Skeletal muscle cell (primary cell): ENCODE measurements around the gene SLC22A31.

Source experiments
- DNase-seq: peaks from one replicate; pipeline ENCODE4 v3.0.0-alpha.2; 2010; ENCODE audit warnings: low read depth
- H3K4me3 ChIP-seq: 2 replicates; pipeline ENCODE4 v1.5.1; 2011; ENCODE audit warnings: low read depth, mild to moderate bottlenecking, control low read depth, low read length, moderate library complexity

Gene SLC22A31

GRCh38 chr16:89184933-89185794, 15.2 kb downstream of the SLC22A31 start:
- DNase-seq = no peak
- no peak overlapping the region for H3K4me3 ChIP-seq

- DNase-seq = no peak
- H3K4me3 ChIP-seq = no peak overlapping the region
These were observed 15.7 kb downstream of the SLC22A31 start for GRCh38 chr16:89184677-89184932.

- no peak for DNase-seq
These were observed 16.2 kb downstream of the SLC22A31 start for GRCh38 chr16:89183975-89184676.

GRCh38 chr16:89183463-89183862, 16.9 kb downstream of the SLC22A31 start:
- H3K4me3 ChIP-seq = no peak overlapping the region

More at GRCh38 chr16:89183975-89184676, 16.2 kb downstream of the SLC22A31 start:
- no peak overlapping the region for H3K4me3 ChIP-seq

GRCh38 chr16:89179656-89180315, 20.6 kb downstream of the SLC22A31 start:
- H3K4me3 ChIP-seq = no peak overlapping the region
- DNase-seq = no peak

More at GRCh38 chr16:89183463-89183862, 16.9 kb downstream of the SLC22A31 start:
- no peak for DNase-seq

GRCh38 chr16:89179148-89179484, 21.2 kb downstream of the SLC22A31 start:
- no peak for DNase-seq
- no peak overlapping the region for H3K4me3 ChIP-seq

- no peak for DNase-seq
- H3K4me3 ChIP-seq = no peak overlapping the region
These were observed 21.7 kb downstream of the SLC22A31 start for GRCh38 chr16:89178453-89179147.

- no peak overlapping the region for H3K4me3 ChIP-seq
- no peak for DNase-seq
These were observed 22.8 kb downstream of the SLC22A31 start for GRCh38 chr16:89177501-89177900.

- no peak for DNase-seq
- no peak overlapping the region for H3K4me3 ChIP-seq
These were observed 23.6 kb downstream of the SLC22A31 start for GRCh38 chr16:89176717-89177116.

GRCh38 chr16:89176147-89176690, 24.1 kb downstream of the SLC22A31 start:
- DNase-seq = no peak
- no peak overlapping the region for H3K4me3 ChIP-seq

- DNase-seq = no peak
- H3K4me3 ChIP-seq = peak overlapping the region; percentile 6
These were observed 24.8 kb downstream of the SLC22A31 start for GRCh38 chr16:89175280-89176146.

GRCh38 chr16:89174877-89175276, 25.5 kb downstream of the SLC22A31 start:
- peak overlapping the region; percentile 37 for H3K4me3 ChIP-seq
- no peak for DNase-seq

GRCh38 chr16:89174055-89174827, 26.1 kb downstream of the SLC22A31 start:
- no peak for DNase-seq
- peak overlapping the region; percentile 61 for H3K4me3 ChIP-seq

- peak overlapping the region; percentile 61 for H3K4me3 ChIP-seq
- DNase-seq = no peak
These were observed 27.0 kb downstream of the SLC22A31 start for GRCh38 chr16:89173174-89173921.

- H3K4me3 ChIP-seq = peak overlapping the region; percentile 61
- DNase-seq = peak; percentile 25
These were observed 27.7 kb downstream of the SLC22A31 start for GRCh38 chr16:89172528-89173173.

GRCh38 chr16:89172171-89172527, 28.2 kb downstream of the SLC22A31 start:
- peak overlapping the region; percentile 61 for H3K4me3 ChIP-seq
- DNase-seq = no peak
